ENCODE measurements around the gene TMEM150C.

GRCh38 chr4:82542642-82543041, 19.1 kb downstream of the TMEM150C start:
- TF ChIP-seq CTCF (IDR thresholded peaks at IDR 0.05) = no peak
- TF ChIP-seq POLR2AphosphoS5 (IDR thresholded peaks at IDR 0.05; ENCODE audit: low read depth, low read length) = no peak
- TF ChIP-seq TCF7L2 (IDR thresholded peaks at IDR 0.05; ENCODE audit: low read depth, low read length) = no peak
- no peak for TF ChIP-seq REST (IDR thresholded peaks at IDR 0.05; ENCODE audit: insufficient read depth in 1 of 2, low read depth in 2 of 2, low read length in 1 of 2)
- TF ChIP-seq SIN3A (IDR thresholded peaks at IDR 0.05; ENCODE audit: borderline replicate concordance, insufficient read depth, low read depth, low read length) = no peak
